ENCODE data around the gene IFT27.
"Not testable (repeated sequence)": the region's sequence is repeated elsewhere in the genome, so short reads cannot be mapped to it uniquely, and the experiment has no call there.

Gene IFT27

DNA sequence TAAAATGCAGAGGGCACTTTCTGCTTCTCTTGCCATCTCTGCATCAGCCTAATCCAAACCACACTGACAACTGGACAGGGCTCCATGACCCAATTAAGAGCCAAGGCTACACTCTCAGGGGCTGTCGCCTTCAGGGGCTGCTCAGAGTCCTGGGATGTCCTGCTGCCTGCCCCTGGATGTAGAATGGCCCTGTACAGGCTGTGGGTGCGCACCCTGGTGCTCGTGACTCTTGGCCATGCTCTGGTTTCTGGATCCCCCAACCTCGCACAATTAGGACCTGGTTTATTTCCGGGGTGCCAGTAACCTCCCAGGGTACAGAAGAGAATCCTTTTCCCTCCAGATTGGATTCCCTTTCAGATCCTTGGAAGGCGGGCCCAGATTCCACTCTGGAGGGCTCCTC is 11.3 kb downstream of the IFT27 start:
- DNase-seq = no peak

DNA sequence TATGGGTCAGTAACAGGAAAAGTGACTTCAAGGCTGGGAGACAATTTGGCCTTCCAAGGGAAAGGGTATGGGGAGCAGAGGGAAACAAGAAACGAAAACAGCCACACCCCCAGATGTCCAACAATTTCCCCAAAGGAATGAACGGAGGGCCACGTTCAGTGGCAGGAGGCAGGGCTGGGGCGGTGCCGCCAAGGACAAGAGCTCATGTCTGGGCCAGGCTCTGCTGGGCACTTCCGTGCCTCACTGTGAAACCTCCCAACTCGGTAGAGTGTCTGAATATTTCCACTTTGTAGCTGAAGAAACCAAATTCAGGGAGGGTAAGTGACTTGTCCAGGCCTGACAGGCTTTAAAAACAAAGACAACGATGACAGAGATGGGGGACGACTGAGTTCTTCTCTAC is 11.9 kb downstream of the IFT27 start:
- DNase-seq = no peak

DNA sequence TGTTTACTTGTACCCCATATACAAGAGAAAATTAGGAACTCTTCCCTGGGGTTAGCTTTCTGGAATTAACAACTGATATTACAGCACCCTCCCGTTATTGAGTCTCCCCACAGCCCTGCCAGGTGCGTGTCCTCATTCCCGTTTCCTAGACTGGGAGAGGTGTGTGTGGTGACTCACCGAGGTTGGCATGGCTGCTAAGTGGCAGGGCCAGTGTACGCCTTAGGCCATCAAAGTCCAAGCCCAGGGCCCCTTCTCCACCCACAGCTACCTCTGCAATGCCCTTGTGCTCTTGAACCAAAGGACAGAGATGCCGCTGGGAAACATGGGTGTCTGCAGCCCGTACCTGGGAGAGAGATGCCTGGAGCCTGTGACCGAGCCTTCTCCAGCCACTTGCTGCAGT is 12.3 kb downstream of the IFT27 start:
- DNase-seq = no peak

DNA sequence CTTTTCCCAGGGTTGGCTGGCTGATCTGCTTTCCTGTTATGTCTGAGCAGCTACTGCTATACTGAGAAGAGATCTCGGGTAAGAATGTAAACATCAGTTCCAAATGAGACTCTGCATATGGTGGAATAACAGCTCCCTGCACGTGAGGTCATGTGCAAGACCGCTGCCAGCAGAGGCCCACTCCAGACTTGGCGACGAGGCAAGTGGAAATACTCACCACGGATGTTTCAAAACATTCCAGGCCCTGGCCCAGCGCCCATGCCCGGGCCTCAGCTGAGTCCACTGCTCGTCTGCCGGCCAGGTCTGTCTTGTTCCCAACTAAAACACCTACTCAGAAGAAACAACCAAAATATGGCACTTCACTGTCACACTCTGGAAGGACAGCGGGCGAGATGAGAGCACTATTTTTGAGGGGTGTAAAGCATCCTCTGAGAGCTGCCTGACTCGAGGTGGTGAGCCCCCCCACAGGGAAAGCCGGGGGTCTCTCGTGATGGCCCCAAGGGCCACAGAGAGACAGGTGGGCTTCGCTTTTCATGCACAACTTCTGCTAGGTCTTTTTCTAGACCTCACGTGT is 13.1 kb downstream of the IFT27 start:
- DNase-seq = no peak

DNA sequence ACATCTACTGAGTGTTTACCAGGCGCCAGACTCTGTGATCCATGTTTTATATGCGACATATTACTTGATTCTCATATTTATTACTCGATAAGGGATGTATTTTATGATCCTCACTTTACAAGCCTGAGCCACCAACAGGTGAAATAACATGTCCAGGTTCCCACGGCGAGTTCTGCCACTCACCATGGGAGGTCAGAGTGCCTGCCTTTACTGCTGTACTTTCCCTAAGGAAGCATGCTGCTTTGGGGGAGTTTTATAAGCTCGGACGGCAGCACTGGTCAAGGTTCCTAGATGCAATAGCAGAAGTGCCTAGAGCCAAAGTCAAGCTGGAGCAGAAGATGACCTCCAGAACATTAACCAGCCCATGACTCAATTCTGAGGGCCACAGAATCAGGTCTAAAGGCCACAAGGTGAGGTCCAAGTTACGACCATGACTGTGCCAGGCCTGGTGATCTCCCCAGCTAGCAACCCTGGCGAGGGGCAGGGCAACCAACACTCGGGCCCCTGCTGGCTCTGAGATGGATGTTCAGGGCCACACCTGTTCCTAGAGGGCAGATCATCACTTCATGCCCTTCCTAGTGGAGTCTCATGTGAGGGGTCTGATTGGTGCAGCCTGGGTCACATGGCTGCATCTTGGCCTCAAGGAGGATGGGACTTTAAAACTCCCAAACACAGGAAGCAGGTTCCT is 14.2 kb downstream of the IFT27 start:
- DNase-seq = no peak

DNA sequence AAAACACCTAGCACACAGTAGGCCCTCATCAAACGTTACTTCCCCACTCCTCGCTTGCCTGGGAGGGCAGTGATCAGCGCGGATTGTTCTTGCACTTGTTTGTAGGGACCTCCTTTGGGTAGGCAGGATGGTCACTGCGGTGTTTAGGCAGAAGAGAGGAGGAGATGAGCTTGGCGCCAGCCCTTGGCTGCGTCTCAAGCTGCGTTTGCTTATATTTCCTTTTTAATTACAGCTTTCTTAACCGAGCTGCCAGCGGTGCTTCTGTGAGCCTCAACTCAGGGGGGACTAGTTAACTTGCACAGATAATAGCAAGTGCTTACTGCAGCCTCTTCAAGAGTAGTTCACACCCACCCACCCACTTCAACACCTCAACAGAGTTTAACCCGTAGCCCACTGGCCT is 15.1 kb downstream of the IFT27 start:
- no peak for DNase-seq

DNA sequence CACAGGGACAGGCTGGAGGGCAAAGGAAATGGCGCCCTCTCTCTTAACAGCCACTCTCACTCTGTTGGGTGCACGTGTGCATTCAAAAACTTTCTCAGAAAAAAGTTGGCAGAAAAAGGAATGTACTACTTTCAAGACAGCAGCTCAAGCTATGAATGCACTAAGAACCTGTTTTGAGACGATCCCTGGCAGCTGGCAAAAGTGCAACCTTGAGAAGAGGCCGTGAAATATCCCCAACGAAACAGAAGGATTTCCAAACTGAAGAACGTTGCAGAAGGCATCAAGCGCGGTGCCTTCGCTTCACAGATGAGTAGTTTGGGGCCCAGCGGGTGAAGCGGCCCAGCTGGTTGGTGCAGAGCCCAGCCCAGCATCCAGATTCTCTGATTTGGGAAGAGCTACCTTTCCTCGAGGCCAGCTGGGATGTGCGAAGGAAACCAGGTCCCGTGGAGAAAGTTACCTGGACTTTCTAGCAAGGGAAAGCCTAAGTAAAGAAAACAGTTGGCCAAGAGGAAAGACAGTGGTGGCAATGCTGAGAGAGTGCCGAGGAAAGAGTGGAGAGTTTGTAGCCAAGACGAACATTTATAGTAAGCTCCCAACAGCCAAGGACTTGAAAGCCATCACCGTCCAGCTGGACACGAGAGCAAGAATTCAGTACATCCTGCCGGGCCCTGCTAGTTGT is 16.3 kb downstream of the IFT27 start:
- no peak for DNase-seq

DNA sequence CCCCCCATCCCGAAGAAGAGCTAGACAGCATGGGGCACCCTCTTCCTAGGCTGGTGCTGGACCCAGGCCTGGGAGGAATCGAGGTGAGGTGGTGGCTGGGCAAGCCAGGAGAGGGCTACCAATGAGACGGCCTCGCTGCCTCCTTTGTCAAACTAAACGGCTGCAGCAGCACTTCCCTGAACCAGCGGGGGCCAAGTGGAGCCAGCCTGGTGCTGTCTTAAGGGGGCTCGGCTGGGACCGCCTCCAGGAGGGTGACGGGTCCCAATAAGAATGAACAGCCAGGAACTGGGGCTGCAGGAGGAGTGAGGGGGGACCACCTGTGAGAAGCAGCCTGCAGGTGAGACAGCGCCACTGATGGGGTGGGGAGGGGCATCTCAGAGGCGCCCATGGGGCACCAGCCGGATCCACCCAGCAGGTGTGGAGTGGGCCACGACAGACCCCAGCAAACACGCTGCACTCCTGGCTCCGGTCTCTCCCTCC is 17.1 kb downstream of the IFT27 start:
- no peak for DNase-seq

DNA sequence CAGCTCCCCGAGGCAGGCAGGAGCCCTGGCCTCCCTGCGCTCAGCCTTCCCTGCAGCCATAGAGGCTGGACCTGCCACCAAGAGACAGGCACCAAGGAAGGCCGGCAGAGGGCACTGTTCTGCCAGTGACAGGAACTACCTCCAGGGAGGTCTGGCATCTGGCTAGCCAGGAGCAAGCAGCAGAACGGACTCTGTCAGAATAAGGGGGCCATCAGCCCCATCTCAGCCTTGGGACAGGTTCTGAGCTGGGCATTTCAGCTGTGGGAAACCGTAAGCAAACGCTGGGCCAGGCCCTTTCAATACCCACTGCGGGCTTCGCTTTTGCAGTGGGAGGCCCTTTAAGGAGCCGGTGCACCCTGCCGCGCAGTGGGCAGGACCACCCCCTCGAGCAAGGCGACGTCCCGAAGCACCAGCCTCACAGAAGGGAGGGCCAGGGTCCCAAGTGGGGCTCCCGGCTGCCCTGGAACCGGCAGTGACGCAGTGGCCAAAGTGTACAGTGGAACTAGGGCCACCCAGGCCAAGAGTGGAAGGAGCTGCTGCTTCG is 18.2 kb downstream of the IFT27 start:
- peak; percentile 67 for DNase-seq

DNA sequence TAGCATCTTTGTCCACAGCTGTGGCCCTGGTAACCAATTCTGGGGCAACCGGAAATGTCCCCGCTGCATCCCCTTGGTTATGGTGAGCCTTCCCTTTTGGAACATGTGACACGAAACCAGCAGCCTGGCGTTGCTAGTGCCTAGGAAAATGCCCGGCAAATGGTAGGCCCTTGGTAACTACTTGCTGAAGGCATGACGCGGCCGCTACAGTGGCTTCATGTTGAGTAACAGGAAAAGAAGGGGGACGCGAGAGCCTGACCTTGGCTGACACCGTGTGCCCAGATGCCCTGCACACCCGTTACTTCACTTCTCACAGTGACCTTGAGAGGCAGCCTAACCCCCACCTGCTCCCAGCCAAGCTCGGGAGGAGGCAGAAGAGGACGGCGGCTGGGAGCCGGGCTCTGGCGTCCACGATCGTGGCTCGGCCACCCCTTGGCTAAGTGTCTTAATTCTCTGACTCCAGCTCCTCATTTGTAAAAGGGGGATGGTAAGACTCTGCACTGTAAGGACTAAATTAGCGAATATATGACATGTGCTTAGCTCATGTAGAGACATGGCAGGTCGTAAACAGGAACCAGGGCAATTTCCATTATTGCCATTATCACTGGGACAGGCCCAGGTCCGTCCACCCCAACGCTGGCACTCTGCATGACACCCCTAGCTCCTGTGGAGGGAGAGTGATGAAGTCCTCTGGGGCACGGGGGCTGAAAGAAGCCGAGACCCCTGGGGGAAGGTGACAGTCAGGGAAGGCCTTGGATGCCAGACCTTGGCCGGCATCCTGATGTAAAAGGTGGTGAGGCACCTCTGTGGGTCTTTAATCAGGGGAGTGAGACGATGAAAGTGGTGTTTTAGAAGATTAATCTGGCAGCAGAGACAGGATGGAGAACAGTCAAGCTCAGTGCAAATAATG is 18.9 kb downstream of the IFT27 start:
- no peak for DNase-seq

DNA sequence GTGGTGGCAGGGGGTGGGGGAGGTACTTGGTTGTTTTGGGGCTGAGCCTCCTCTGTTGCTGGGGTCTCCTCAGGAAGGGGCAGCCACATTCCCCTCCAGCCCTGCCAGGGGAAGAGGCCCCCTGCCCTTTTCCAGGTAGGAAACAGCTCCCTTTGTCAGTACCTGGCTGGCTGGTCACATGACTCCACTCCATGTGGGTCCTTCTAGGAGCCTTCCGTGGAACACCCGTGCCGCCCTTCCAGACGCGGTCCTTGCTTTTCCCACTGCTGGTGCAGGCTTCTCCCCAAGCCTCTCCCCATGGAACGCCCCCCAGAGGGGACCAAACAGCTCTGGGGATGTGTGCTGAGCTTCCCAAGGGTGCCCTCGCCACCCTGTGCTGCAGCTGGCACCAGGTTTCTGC is 19.9 kb downstream of the IFT27 start:
- DNase-seq = peak; percentile 4

DNA sequence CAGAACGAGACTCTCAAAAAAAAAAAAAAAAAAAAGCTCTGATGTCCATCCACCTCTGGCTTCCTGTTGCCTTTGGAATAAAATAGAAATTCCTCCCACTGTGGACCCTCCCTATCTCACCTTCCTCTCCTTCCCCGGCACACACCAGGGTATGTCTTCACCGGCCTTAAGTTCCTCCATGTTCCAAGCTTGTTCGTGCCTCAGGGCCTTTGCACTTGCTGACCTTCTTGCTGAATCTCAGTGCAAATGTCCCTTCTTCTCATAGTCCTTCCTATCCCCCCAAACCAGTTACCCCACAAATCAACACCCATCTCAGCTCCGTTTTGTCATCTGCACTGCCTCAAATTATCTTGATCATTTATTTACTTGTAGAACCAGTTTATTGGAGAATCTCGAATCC is 20.6 kb downstream of the IFT27 start:
- DNase-seq = no peak

DNA sequence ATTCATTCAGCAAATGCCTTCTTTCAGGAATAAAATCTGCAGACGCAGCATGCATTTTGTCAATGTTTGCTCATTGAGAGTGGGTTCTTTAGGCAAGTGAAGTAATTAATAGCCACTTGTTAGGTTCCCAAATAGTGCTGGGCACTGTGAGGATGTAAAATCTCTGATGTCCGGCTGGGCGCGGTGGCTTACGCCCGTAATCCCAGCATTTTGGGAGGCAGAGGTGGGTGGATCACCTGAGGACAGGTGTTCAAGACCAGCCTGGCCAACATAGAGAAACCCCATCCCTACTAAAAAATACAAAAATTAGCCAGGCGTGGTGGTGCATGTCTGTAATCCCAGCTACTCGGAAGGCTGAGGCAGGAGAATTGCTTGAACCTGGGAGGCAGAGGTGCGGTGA is 21.0 kb downstream of the IFT27 start:
- DNase-seq = not testable (repeated sequence)

DNA sequence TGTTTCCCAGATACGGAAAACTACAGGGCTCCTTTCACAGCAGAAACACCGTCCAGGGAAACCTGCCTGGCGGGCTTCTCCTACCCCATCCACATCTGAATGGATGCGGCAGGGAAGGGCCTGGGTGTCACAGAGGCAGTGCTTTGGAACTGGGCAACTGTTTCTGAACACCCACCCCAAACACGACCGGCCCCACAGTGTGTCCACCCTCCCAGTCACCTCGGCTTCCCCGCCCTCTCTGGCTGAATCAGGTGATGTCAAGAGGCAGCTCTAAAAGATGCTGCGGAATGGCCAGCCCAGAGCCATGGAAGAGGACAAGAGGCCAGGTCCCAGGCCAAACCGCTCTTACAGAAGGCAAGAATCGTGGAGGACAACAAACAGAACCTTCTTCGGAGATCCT is 22.0 kb downstream of the IFT27 start:
- DNase-seq = no peak

DNA sequence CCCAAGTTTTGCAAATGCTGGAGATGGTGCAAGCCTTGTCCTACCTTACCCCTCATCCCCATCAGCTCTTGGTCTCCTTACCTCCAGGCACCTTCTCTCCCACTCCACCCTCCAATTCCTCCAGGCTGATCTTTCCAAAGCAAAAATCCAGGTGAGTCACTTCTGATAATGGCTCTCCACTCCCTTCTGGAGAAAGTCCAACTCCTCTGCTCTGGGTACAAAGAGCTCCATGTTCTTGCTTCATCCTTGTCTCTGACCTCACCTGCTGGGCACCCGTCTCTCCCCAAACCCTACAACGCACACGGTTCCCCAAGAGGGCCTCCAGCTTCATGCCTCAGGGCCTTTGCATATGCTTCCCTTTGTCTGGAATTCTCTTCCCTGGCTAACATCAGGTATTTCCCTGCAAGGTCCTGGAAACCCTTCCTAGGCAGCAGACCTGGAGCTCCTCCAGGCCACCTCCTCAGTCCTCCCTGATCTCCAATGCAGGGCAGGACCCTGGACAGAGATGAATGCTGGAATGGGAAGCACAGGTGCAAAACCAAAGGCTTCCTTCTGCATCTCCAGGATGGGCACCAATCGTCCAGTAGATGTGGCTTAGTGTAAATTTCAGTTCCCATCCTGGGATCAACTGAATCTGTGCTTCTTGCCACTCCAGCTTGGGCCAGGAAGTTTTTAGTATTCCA is 22.7 kb downstream of the IFT27 start:
- DNase-seq = no peak

DNA sequence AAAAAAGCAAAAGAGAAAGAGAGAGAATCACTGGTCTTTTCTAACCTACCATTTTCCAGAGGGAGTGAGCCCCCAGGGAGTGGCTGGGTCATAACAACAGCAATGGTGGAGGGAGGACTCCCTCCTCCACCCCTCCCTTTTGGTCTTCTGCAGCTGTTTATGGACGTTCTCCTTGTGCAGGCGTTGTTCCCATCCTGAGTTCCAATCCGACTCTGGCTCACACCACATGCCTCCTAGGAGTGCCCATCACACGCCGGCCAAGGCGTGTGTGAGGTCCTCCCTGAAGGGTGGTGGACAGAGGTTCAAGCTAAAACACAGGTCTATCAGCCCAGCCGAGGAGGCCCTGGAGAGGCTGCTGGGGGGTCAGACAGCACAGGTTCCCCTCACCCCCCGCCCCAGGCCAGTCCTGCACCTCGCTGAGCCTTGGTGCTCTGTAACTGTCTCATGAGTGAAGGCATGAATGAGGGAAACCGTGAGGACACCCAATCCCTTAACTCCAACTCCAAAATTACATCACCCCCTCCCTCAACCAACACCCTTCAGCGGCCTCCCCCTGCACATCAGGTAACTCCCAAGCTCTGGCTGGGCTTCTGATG is 29.4 kb downstream of the IFT27 start:
- no peak for DNase-seq

DNA sequence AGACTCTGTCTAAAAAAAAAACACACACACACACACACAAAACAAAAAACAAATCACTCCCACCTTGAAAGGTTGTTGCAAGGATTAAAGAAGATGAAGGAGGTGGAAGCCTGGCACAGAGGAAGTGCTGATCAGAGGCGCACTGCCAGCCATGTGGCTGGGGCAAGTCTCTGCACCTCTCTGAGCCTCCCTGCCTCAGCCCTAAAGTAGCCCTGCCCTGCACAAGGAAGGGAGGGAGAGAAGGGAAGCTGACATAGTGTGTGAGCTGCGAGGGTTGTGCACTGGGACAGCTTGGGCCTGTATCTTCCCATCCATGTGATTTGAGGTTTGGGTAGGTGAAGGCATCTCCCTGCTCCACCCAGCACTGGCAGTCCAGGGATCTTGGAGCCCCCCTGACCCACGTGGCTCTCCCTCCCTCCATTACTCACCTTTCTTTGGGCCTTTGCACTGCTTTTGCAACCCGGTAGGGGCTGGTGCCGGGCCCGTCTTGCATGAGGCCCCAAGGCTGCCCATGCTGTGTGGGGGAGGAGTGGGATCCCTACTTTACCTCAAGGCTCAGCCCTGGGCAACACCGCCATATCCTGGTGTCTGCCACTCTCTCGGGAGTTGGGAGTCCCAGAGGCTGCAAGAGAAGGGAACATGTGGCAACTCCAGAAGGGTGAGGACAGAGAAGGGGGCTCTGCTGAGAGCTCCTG is 30.5 kb downstream of the IFT27 start:
- DNase-seq = no peak

DNA sequence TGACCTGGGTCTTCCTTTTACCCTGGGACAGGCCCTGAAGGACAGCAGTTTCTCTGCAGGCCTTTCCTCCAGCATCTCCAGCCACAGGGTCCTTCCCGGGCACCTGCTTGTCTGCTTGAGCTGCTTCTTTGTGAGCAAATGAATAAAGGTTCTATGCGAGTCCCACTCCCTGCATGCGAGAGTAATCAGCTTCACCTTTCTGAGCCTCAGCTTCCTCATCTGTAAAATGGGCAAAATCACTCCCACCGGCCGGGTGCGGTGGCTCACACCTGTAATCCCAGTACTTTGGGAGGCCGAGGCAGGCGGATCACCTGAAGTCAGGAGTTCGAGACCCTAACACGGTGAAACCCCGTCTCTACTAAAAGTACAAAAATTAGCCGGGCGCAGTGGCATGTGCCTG is 31.1 kb downstream of the IFT27 start:
- DNase-seq = no peak

DNA sequence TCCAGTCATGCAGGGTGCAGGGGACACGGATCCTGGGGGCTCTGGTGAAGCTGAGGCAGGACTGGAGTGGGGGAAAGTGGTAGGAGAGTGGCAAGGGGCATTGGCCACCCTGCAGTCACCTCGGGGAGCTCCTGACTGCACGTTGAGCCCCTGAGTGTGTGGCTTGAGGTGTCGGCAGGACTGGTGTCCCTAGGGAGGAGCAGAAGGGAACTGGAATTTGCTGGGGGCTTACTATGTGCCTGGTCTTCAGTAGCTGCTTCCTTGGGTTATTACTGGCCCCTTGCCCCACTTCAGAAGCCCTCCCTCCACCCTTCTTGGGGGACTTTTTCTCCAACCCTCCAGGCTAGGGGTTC is 31.5 kb downstream of the IFT27 start:
- no peak for DNase-seq

DNA sequence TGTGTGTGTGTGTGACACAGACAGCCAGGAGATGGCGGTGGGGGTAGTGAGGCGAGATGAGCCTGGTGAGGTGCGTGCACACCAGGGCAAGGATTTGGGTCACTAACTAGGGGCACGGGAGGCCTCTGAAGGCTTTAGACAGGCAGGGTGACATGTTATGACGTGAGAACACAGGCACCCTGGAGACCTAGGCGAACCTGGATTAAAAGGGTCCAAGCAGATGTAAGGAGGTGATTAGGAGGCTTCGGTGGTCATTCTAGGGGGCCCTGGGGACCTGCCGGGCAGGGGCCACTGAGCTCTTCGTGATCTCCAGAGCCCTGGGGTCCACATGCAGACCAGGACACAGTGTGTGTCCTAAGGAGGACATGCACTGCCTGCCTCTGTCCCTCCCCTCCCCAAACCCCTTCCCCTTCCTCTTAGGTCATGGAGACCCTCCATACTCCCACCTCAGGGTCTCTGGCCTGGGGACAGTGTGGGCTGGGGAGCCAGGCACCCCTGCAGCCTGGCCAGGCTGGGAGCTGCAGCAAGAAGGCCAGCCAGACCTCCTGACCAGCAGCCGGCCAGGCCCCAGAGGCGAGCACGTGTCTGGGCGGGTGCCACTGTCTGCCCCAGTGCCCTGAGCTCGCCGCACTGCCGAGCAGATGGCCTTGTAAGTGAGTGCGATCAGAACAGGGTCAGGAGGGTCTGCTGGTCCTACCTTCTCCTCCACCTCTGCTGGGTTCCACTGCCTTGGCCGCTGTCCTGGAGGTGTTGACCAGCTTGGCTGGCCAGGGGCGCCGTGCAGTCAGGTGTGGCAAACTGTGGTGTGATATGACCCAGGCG is 32.1 kb downstream of the IFT27 start:
- DNase-seq = no peak

DNA sequence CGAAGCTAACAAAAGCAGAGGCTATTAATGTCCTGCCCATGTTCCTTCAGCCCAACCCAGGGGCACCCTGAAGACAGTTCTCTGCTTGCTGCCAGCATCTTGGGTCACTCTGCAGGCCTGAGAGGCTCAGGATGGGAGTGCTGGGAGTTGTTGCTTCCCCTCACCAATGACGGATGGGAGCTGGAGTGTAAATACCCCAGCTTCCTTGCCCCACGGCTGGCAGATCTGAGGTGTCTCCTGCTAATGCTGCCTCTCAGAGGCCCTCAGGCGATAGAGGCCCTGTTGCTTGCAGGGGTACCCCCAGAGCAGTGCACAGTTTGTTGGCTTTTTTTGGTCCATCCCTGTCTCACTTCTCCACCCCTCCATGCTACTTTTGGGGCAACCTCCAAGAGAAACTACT is 32.9 kb downstream of the IFT27 start:
- DNase-seq = no peak
